ENCODE data around the gene PRODH.

GRCh38 chr22:18984564-18984963, 48.5 kb upstream of the PRODH start:
- no peak for TF ChIP-seq EP300 (IDR thresholded peaks at IDR 0.05; ENCODE audit: borderline replicate concordance in 1 of 2, low read depth in 1 of 2, low read length in 1 of 2)
- TF ChIP-seq YY1 (IDR thresholded peaks at IDR 0.05; ENCODE audit: low read depth): no peak
- TF ChIP-seq EZH2phosphoT487 (IDR thresholded peaks at IDR 0.05; ENCODE audit: borderline replicate concordance, low read depth): no peak
- TF ChIP-seq FOXM1 (IDR thresholded peaks at IDR 0.05; ENCODE audit: low read depth): no peak
- TF ChIP-seq RFX5 (IDR thresholded peaks at IDR 0.05; ENCODE audit: low read length): no peak
- TF ChIP-seq REST (IDR thresholded peaks at IDR 0.05; ENCODE audit: low read depth, low read length): no peak
- no peak for TF ChIP-seq CTCF (IDR thresholded peaks at IDR 0.05)
- no peak for TF ChIP-seq RXRA (IDR thresholded peaks at IDR 0.05; ENCODE audit: borderline replicate concordance, low read depth)
- TF ChIP-seq RAD21 (IDR thresholded peaks at IDR 0.05; ENCODE audit: low read length): no peak
- TF ChIP-seq JUND (IDR thresholded peaks at IDR 0.05): no peak
